GM21528 (cell line): ENCODE results near the gene GPRC5C.

ENCODE experiments used
- ATAC-seq: cut with Tn5 transposase; IDR thresholded peaks from one replicate; pipeline ENCODE4 v1.9.1; 2021; ENCODE audit warnings: mild to moderate bottlenecking, moderate library complexity; ENCODE audit not compliant: unreplicated experiment, low FRiP score

GPRC5C gene

DNA sequence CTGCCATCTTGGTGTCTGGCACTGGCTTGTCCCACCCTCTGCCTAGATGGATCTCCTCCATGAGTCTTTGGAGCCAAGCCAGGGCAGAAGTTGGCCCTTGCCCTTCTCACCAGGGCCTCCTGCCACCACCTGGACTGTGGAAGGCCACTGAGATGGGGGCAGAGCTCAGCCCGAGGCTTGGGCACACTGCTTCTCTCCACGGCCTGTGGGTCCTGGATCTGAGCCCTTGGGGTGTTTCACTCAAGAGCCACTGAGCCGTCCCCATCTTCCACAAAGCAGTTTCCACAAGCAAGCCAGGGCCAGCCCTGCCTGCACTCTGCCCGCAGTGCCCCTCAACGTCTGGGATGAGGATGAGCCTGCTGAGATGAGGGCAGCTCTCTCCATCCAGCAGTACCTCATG is 17.9 kb downstream of the GPRC5C start:
- ATAC-seq = no peak

DNA sequence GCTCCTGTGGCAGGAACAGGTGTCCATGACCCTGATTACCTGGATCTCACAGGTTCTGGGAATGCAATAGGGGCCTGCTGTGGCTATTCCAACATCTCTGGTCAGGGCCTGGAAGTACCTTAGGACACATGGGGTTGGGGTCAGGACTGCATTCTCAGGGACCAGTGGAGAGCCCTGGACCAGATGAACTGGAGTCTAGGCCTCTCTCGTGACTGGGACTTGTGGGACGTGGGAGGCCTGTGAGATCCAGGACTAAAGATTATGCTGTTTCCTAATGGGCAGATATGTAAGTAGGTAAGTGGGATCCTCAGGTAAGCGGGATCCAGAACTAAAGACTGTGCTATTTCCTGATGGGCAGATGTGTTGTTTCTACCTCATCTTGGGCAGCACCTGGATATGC is 18.3 kb downstream of the GPRC5C start:
- no peak for ATAC-seq

DNA sequence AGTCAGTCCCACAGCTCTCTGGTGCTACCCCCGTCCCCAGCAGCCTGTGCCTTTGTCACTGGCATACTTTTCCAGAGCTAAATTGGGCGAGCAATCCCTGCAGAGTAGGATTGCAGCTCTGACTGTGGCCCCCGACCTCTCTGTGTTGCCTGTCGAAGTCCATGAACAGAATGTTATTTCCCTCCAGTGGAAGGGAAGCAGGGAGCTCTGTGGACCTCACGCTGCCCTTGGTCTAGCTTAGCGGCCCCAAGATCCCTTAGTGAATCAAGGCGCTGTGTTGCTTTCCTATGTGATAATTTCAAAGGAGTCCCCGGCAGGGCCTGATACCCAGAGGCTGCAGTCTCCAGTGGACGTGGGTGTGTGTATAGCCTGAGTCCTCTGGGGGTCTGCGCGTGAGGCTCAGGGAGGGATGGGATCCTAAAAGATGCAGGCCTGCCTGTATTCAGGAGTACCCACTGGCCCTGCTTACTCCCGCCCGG is 19.1 kb downstream of the GPRC5C start:
- no peak for ATAC-seq

DNA sequence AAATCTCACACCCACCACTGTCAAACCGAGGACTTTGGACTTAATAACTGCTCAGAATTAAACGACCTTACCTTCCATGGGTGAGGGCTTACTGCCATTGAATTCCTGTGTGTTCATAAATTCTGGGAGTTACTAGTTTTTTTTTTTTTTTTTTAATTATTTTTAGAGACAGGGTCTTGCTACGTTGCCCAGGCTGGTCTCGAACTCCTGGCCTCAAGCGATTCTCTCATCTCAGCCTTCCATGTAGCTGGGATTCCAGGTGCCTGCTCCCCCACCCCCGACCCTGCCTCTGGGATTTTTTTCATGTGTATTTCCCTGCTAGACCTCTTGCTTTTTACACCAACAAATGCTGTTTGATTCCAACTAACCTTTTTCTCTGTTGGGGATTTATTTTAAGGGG is 19.7 kb downstream of the GPRC5C start:
- no peak for ATAC-seq

DNA sequence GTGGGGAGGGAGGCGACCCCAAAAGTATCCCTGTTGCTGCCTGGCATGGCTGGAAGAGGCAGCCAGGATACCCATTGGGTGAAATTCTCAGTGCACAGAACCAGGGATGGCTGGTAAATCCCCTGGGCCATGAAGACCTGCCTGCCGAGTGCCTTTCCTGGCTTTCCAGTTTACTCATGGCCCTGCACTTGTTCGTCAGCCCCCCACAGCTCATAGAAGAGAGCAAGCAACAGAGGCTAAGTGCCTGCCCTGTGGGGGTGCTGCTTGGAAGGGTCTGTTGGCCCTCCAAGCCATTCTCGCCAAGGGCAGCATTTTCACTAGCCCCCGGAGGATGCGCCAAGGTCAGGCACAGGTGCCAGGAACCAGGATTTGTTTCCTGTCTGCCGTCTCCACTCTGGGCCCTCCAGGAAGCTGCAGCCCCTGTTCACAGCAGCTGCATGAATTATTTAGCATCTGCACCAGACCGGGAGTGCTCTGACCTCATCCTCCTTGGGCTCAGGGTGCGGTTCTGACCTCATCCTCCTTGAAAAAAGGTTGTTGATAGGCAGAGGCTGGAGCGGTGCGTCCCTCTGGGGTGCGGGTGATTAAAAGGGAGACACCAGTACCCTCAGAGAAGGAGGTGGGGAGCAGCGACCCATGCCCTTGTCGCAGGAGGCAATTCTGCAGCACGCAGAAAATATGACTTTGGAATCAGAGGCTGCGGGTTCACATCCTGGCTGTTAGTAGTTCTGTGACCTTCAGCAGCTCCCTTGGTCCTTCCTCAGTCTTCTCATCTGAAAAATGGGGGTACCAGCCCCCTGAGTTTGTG is 20.3 kb downstream of the GPRC5C start:
- ATAC-seq = no peak

DNA sequence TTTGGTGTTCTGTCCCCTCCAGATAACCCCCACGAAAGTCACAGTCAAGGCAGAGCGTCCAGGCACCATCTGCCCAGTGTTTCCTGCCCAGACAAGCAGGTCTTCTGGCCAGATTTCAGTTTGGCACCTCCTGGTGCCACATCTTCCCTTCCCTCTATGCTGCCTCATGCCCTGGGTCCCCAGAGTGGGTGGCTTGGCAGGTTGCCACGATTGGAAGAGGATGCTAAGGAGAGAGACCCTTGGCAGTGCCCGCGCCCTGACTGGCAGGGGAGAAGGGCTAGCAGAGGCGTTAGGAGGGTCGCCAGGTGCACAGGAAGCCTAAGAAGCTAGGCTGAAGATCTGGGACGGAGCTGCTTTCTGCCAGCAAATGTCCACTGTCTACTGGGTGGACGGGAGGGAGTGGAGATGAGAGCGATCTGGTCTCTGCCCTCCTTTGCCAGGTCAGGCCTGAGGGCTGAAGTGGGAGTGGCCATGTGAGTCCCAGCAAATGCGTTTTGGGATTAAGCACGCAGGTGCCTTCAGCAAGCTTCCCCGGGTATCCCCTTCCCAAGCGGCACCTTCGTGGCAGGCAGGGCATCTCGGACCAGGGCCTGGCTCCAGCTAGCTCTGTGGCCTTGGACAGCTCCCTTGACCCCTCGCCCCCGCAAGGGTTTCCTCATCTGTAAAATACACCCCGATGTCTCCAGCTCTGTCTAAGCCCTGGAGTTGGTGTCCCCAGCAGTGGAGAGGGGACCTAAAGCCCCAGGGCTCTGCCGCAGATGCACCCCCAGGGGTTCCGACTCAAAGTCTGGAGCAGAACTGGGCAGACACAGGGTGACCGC is 21.2 kb downstream of the GPRC5C start:
- no peak for ATAC-seq

DNA sequence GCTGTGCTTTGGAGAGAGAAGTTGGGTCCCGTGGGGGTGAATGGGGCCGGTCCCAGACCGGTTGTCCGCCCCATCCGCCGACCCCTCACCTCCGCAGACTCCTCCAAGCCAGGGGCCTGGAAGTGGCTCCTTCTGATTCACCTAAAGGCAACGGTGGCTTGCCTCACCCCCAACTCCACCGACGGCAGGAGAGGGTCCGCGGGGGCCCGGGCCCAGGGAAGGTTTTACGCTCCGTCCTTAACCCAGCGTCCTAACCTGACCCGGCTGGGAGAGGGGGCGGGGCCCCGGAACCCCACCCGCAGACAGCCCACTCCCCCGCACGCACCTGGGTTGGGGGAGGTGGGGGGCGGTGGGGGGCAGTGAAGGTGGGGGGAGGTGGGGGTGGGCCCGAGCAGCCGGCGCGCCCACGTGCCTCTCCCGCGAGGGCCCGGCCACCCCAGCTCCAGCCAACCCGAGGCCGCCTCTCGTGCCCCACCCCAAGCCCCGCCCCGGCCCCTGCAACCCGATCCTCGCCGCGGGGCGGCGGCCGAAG is 21.8 kb downstream of the GPRC5C start:
- no peak for ATAC-seq

DNA sequence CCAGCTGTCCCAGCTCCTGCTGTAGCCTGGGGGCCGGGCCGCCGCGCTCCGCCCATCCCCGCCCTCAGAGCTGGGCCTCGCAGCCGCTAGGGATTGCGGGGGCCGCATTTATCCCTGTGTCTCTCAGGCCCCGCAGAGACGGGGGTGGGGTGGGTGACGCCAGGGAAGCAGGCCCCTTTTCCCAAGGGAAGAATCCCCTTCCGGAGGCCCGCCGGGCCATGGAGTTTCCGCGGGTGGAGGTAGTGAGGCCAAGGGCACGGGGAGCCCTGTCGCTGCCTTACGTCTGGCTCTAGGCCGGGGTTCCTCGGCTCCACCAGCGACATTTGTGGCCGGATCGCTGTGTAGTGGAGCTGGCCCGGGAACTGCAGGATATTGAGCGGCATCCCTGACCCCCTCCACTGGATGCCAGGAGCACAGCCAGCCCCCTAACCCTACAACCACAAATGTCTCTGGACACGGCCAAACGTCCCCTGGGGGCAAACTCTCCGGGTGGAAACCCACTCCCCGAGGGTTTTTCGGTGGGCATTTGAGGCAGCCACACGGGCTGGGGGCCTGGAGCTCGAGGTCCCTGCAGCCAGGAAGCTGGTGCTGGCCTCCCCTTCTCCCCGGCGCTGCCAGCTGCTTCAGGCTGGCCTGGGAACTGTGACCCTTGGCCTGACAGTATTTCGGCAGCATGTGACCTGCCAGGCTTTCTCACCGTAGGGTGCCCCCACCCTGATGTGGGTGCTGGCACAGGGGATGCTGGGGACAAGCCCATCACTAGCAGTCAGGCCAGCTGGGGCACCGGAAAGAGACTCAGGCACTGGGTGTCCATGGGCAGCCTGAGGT is 22.5 kb downstream of the GPRC5C start:
- peak; percentile 83 for ATAC-seq

DNA sequence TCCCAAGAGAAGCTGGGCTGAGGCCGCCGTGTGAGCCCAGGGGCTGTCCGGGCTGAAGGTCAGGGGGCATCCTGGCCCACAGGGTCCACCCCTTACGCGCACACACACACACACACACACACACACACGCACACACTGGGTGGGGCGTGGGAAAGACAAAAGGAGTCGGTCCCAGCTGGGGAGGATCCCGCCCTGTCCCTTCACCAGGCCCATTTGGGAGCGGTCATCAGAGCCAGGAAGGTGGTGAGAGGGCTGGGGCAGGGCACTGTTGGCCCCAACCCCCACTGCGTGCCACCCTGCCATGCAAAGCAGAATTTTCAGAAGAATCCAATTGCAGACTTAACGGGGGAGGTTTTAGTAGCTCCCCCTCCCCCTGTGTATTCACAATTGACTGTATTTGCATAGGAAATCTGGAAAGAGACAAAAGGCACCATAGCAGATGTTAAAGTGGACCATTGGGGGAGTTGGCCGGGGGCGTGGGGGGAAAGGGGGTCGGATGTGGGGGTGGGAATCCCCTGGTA is 23.2 kb downstream of the GPRC5C start:
- no peak for ATAC-seq

DNA sequence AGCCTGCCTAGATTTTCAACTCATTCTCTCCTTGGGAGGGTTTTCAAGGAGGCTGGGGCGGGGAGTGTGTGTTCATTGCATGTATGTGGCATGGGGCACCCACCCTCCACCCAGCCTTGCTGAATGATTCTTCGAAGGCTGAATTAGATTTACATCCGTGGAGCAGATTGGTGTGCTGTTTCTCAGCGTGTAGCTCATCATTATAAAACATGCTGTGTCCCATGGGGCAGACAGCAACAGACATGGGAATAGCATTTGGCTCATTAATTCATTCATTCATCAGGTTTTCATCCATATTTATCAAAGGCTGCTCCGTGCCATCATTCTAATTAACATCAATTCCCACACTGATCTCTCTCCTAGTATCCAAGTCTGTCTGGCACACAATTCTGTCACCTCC is 23.9 kb downstream of the GPRC5C start:
- no peak for ATAC-seq

DNA sequence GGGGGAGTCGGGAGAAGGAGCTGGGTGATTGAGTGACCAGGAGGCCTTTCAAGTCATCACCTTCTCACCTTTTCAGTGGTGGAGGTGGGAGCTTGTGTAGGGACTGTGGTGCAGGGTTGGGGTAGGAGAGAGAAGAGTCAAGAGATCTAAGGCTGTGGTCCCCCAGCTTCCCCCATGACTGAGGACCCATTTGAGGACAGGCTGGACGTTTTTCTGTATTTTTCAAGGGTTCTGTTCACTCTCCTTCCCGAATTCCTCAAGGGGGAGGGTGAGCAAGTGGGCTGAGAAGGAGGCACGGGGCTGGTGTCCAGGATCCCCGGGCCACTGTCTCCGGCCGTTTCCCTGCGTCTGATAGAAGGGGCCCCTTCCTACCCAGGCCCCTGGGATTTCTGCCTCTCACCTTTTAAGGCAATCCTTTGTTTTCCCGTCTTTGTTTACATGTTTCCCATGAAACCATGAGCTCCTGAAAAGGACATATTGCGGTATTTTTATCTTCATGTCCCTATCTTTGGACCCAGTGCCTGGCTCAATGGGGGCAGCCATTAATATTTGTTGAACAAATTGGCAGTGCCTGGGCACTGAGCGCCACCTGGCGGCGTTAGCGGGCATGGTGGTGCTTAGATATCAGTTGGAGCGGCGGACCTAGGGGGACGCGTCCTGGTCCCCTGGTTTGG is 25.4 kb downstream of the GPRC5C start:
- no peak for ATAC-seq

DNA sequence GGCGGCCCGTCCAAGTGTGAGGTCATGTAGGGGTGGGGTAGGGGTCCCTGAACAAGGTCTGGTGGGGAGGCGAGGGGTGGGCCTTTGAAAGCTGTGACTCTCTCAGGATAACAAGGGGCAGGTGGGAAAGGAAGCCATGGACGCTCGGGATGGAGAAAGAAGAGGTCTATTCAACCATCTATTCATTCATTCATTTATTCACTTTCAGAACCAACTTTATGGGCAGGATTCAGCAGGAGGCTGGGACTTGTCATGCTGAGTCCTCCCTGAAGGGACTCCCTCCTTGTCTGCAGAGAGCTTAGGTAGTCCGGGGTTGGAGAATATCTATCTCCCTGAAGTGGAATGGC is 25.9 kb downstream of the GPRC5C start:
- ATAC-seq = no peak

DNA sequence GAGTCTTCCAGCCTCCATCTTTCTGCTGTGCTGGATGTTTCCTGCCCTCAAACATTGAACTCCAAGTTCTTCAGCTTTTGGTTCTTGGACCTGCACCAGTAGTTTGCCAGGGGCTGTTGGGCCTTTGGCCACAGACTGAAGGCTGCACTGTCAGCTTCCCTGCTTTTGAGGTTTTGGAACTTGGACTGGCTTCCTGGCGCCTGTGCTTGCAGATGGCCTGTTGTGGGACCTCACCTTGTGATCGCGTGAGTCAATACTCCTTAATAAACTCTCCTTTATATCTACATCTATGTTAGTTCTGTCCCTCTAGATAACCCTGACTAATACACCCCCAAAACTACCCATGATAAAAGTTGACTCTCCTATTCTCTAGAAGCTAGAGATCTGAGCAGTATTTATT is 26.9 kb downstream of the GPRC5C start:
- ATAC-seq = no peak

DNA sequence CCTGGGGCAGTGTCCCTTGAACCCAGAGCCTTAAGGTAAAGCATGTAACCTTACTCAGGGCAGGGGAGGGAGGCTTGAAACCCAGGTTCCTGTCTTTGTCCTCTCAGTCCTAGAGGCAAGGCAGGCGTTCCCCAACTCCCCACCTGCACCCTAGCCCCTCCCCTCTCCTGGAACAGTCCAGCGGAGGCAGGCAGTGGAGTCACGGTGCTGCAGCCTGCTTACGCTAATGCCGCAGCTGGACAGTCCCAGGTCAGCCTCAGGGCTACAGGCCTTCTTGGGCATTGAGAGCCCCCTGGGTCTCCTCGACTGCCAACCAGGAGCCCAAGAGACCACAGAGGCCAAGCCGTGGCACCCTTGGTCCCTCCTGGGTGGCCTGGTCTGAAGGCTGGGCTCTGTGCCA is 27.7 kb downstream of the GPRC5C start:
- ATAC-seq = no peak

DNA sequence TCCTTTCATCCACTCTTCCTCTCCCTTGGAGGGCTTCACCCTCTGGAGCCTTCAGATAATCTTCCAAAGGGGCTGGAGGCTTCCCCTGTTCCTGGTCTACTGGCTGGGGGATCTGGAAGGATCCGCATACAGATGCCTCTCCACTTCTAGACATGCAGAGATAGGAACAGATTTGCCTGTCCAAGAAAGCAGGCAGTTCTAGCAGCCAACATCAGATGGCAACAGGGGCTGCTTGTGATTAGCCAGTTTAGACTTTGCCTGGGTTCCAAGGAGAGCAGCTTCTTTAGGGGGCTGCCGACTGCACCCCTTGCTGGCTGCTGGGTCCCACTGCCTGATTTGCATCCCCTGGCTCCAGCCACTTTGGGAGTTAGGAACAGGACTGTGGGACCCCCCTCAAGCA is 28.4 kb downstream of the GPRC5C start:
- no peak for ATAC-seq

DNA sequence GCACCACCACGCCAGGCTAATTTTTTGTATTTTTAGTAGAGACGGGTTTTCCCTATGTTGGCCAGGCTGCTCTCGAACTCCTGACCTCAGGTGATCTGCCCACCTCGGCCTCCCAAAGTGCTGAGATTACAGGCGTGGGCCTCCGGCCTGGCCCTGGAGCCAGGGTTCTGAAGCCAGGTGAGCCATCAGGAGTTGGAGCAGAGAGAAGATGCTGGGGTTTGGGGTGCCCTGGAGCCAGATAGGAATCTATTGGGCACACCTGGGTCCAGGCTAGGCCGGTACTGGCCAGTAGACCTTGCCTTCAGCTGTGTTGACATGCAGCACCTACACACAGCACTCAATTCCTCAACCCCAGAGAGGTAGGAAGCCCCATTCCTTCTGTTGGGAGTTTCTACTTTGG is 29.1 kb downstream of the GPRC5C start:
- ATAC-seq = no peak

DNA sequence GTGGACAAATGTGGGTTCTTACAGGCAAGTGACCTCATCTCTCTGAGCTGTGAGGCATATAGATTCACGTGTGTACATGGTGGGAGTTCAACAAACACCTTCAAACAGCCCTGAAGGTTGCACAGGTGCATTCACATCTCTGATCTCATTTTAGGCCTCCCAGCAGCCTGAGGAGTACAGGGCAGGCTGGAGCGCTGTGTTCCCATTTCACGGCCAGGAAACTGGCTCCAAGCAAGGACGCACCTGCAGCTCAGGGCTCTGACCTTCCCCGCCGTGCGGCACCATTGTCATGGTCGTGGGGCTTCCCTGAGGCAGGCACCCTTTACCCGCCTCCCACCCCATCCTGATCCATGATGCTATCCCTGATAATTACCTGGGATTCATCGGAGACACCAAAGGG is 29.7 kb downstream of the GPRC5C start:
- ATAC-seq = no peak

DNA sequence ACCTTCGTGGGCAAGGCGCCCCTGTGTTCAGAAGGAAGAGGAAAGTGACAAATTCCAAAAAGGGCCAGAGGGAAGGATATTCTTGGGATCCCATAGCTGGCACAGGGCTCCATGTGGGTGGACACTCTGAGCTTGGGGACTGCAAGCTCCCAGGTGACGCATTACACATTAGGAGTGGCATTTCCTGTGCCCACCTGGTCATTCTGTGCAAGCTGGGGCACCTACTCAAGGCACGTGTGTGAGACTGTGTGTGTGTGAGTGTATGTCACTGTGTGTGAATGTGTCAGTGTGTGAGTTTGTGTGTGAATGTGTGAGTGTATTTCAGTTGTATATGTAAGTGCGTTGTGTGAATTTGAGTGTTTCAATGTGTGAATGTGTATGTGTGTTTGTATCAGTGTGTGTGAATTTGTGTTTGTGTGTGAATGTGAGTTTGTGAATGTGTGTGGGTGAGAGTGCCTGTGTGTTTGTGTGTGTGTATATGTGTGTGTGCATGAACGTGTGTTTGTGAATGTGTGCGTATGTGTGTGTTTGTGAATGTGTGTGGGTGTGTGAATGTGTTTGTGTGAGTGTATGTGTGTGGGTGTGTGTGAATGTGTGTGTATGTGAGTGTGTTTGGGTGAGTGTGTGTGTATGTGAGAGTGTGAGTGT is 33.0 kb downstream of the GPRC5C start:
- no peak for ATAC-seq

DNA sequence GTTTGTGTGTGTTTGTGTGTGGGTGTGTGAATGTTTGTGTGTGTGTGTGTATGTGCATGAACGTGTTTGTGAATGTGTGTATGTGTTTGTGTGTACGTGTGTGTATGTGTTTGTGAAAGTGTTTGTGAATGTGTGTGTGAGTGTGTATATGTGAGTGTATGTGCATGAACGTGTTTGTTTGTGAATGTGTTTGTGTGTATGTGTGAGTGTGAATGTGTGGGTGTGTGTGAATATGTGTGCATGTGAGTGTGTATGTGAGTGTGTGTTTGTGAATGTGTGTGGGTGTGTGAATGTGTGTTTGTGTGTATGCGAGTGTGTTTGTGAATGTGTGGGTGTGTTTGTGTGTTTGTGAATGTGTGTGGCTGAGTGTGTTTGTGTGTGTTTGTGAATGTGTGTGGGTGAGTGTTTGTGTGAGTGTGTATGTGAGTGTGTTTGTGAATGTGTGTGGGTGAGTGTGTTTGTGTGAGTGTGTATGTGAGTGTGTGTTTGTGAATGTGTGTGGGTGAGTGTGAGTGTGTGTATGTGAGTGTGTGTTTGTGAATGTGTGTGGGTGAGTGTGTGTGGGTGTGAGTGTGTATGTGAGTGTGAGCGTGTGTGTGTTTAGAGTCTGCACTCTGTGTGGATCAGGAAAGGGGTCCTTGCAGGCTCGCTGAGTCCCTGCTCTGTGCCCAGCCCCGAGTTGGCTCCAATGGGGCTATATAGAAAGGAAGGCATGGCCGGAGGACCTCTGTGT is 33.7 kb downstream of the GPRC5C start:
- ATAC-seq = no peak
